ENCODE results near the gene SV2C.

DNA sequence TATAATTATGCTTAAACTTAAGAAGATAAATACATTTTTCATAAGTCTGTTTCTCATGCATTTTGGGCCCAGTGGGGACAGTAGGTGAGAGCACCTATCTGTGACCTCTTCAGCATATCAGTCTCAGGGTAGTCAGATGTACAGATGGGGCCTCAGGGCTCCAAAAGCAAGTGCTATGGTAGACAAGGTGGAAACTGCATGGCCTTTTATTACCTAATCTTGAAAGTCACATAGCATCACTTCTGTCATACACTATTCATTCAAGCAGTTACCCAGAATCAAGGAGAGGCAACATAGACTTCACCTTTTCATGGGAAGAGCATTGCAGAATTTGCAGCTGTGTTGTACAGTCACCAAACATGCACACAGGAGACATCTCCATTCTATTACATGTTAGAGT, 94.8 kb downstream of the SV2C start:
- TF ChIP-seq, protein P1, sequence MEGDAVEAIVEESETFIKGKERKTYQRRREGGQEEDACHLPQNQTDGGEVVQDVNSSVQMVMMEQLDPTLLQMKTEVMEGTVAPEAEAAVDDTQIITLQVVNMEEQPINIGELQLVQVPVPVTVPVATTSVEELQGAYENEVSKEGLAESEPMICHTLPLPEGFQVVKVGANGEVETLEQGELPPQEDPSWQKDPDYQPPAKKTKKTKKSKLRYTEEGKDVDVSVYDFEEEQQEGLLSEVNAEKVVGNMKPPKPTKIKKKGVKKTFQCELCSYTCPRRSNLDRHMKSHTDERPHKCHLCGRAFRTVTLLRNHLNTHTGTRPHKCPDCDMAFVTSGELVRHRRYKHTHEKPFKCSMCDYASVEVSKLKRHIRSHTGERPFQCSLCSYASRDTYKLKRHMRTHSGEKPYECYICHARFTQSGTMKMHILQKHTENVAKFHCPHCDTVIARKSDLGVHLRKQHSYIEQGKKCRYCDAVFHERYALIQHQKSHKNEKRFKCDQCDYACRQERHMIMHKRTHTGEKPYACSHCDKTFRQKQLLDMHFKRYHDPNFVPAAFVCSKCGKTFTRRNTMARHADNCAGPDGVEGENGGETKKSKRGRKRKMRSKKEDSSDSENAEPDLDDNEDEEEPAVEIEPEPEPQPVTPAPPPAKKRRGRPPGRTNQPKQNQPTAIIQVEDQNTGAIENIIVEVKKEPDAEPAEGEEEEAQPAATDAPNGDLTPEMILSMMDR (IDR thresholded peaks at IDR 0.05; ENCODE audit: borderline replicate concordance, extremely low read depth, low read length, poor library complexity, severe bottlenecking), result no peak
- no peak for TF ChIP-seq EZH2 (IDR thresholded peaks at IDR 0.05; ENCODE audit: borderline replicate concordance, low read depth, low read length, severe bottlenecking)
